ENCODE results near the gene DDX1. TPM values are rescaled to one million over a fixed set of nuclear protein-coding genes. Genes with fewer than 3 reads are reported as not detected.

DDX1 gene
- total RNA-seq, 3 donors from 2014 or later = 70.7 to 96.7 (median 72.4) TPM

GRCh38 chr2:15645300-15645699 is 53.6 kb downstream of the DDX1 start:
- DNase-seq (no peak), ATAC-seq (no peak)
- no peak overlapping the region for H3K4me3 ChIP-seq
- intact Hi-C loops (cut with DNase I, micrococcal nuclease) = no loop called here
- H3K4me1 ChIP-seq (ENCODE audit: low read depth) = no peaks in the 10 kb centered on the region
- H3K36me3 ChIP-seq (ENCODE audit: low read depth) = no peaks in the 10 kb centered on the region
- no peaks in the 10 kb centered on the region for H3K9me3 ChIP-seq
- TF ChIP-seq, protein P1, sequence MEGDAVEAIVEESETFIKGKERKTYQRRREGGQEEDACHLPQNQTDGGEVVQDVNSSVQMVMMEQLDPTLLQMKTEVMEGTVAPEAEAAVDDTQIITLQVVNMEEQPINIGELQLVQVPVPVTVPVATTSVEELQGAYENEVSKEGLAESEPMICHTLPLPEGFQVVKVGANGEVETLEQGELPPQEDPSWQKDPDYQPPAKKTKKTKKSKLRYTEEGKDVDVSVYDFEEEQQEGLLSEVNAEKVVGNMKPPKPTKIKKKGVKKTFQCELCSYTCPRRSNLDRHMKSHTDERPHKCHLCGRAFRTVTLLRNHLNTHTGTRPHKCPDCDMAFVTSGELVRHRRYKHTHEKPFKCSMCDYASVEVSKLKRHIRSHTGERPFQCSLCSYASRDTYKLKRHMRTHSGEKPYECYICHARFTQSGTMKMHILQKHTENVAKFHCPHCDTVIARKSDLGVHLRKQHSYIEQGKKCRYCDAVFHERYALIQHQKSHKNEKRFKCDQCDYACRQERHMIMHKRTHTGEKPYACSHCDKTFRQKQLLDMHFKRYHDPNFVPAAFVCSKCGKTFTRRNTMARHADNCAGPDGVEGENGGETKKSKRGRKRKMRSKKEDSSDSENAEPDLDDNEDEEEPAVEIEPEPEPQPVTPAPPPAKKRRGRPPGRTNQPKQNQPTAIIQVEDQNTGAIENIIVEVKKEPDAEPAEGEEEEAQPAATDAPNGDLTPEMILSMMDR (IDR thresholded peaks at IDR 0.05) = no peak

GRCh38 chr2:15645720-15646385 is 54.2 kb downstream of the DDX1 start:
- Histone ChIP-seq H3K4me3 (no peak overlapping the region), H3K4me1 (ENCODE audit: low read depth) (no peaks in the 10 kb centered on the region), H3K9me3 (no peaks in the 10 kb centered on the region), H3K36me3 (ENCODE audit: low read depth) (no peaks in the 10 kb centered on the region)
- TF ChIP-seq, protein P1 (IDR thresholded peaks at IDR 0.05) = no peak
- ATAC-seq (no peak), DNase-seq (no peak)
- intact Hi-C loops (cut with DNase I, micrococcal nuclease) = no loop called here

GRCh38 chr2:15646661-15647060 is 55.0 kb downstream of the DDX1 start:
- DNase-seq (no peak), ATAC-seq (no peak)
- Histone ChIP-seq H3K9me3 (no peaks in the 10 kb centered on the region), H3K4me1 (ENCODE audit: low read depth) (no peaks in the 10 kb centered on the region), H3K36me3 (ENCODE audit: low read depth) (no peaks in the 10 kb centered on the region), H3K4me3 (no peak overlapping the region)
- intact Hi-C loops (cut with DNase I, micrococcal nuclease) = no loop called here
- TF ChIP-seq, protein P1 (IDR thresholded peaks at IDR 0.05) = no peak

DNA sequence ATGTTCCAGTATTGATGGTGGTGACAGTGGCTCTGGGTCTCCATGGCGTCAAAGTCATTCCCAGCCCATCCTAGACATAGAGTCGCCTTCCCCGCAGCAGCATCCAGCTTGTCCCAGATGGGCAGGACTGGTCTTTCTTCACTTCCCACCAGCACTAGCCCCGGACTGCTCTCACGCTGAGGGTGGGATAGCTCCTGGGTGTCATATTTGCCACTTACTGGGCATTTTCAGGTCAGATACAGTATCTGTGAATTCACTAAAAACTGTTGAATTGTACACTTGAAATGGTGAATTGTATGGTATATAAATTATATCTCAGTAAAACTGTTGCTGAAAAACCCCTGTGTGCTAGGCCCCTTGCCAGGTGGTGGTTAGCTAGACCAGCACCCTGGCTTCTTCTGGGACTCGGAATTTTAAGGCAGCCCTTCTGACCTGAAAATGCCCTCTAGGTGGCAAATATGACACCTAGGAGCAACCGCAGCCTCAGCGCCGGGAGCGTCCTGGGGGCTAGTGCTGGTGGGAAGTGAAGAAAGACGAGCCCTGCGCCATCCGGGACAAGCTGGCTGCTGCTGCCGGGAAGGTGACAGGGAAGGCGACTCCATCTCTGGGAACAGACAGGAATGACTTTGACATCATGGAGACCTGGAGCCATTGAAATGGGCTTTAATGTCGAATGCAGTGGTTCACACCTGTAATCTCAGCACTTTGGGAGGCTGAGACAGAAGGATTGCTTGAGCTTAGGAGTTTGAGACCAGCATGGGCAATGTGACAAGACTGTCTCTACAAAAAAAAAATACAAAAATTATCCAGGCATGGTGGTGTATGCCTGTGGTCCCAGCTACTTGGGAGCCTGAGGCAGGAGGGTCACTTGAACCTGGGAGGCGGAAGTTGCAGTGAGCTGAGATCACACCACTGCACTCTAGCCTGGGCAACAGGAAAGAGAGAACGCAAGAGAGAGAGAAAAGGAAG is 56.2 kb downstream of the DDX1 start:
- intact Hi-C loops (cut with DNase I, micrococcal nuclease) = no loop called here
- Histone ChIP-seq H3K4me1 (ENCODE audit: low read depth) (no peaks in the 10 kb centered on the region), H3K36me3 (ENCODE audit: low read depth) (no peaks in the 10 kb centered on the region), H3K9me3 (no peaks in the 10 kb centered on the region), H3K4me3 (no peak overlapping the region)
- no peak for DNase-seq
- TF ChIP-seq, protein P1 (IDR thresholded peaks at IDR 0.05) = no peak
- no peak for ATAC-seq

DNA sequence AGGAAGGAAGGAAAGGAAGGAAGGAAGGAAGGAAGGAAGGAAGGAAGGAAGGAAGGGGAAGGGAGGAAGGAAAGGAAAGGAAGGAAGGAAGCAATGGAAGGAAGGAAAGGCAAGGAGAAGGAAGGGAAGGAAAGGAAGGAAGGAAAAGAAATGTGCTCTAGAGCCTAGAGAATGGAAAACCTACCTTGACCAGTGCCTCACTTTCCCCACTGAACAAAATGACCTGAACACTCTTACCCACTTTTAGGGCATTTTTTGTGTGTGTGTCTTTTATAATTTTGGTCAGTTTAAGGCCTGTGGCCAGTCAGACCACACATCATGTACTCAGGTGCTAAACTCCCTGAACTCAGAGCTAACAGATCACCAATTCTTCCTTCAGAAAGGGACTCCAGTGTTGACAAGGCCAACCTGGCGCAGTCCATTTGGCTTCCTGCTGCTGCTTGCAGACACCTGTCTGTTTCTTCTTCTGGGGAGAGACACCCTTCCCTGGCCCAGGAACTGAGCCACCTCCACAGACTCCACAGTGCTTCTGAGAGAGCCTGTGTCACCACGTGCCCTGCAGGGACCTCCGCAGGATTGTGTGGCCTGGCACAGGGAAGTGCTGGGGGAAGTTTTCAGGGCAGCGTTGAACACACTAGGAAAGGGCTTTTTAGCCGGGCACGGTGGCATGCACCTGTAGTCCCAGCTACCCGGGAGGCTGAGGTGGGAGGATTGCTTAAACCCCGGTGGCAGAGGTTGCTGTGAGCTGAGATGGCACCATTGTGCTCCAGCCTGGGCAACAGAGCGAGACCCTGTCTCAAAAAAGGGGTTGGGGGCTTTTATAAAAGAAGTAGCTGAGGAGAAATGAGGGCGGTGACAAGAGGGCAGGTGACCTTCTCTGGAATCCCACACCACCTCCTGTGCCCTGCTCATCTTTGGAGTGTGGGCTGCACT is 57.2 kb downstream of the DDX1 start:
- TF ChIP-seq, protein P1 (IDR thresholded peaks at IDR 0.05) = no peak
- intact Hi-C loops (cut with DNase I, micrococcal nuclease) = no loop called here
- Histone ChIP-seq H3K4me1 (ENCODE audit: low read depth) (no peaks in the 10 kb centered on the region), H3K9me3 (no peaks in the 10 kb centered on the region), H3K4me3 (no peak overlapping the region), H3K36me3 (ENCODE audit: low read depth) (no peaks in the 10 kb centered on the region)
- DNase-seq = no peak
- ATAC-seq = no peak

All from mucosa of descending colon (tissue), 3 donors.